GM23248 (cell line): ENCODE results near the gene TRIP10. TPM values are rescaled to one million over a fixed set of nuclear protein-coding genes. Genes with fewer than 3 reads are reported as not detected.

ENCODE experiments used
- DNase-seq: peaks from one replicate; pipeline ENCODE4 v3.0.0-alpha.2; 2015
- H2AFZ ChIP-seq: fragments of 200-600 bp; sonication (generic); 2 replicates; pipeline ENCODE4 v1.6.1; 2016; ENCODE audit warnings: antibody characterized with exemption
- H3F3A ChIP-seq: fragments of 200-600 bp; sonication (generic); 2 replicates; pipeline ENCODE4 v1.6.1; 2016; ENCODE audit warnings: mild to moderate bottlenecking, antibody characterized with exemption, mixed run types; ENCODE audit not compliant: insufficient read depth
- H3K27ac ChIP-seq: fragments of 200-600 bp; sonication (generic); 2 replicates; pipeline ENCODE4 v1.5.1; 2016; ENCODE audit warnings: mild to moderate bottlenecking
- H3K27me3 ChIP-seq: fragments of 200-600 bp; sonication (generic); replicated peaks from 2 replicates; pipeline ENCODE4 v1.6.1; 2016; ENCODE audit warnings: mild to moderate bottlenecking; ENCODE audit not compliant: insufficient read depth
- H3K36me3 ChIP-seq: fragments of 200-600 bp; sonication (generic); 2 replicates; pipeline ENCODE4 v1.6.1; 2016; ENCODE audit warnings: low read depth, mild to moderate bottlenecking
- H3K4me1 ChIP-seq: fragments of 200-600 bp; sonication (generic); 2 replicates; pipeline ENCODE4 v1.6.1; 2016; ENCODE audit warnings: mild to moderate bottlenecking; ENCODE audit not compliant: insufficient read depth
- H3K4me2 ChIP-seq: fragments of 200-600 bp; sonication (generic); one replicate; pipeline ENCODE4 v1.6.1; 2016; ENCODE audit warnings: mild to moderate bottlenecking; ENCODE audit not compliant: unreplicated experiment
- H3K4me3 ChIP-seq: fragments of 200-600 bp; sonication (generic); 2 replicates; pipeline ENCODE4 v1.5.1; 2016; ENCODE audit warnings: mild to moderate bottlenecking
- H3K79me2 ChIP-seq: fragments of 200-600 bp; sonication (generic); 2 replicates; pipeline ENCODE4 v1.6.1; 2016; ENCODE audit warnings: mild to moderate bottlenecking; ENCODE audit not compliant: insufficient read depth
- H3K9ac ChIP-seq: fragments of 200-600 bp; sonication (generic); 2 replicates; pipeline ENCODE4 v1.6.1; 2016; ENCODE audit warnings: mild to moderate bottlenecking
- H3K9me2 ChIP-seq: fragments of 200-600 bp; sonication (generic); 2 replicates; pipeline ENCODE4 v1.6.1; 2016; ENCODE audit warnings: mixed run types, mild to moderate bottlenecking, moderate library complexity; ENCODE audit not compliant: insufficient read depth
- H3K9me3 ChIP-seq: fragments of 200-600 bp; sonication (generic); one replicate; pipeline ENCODE4 v1.6.1; 2017; ENCODE audit warnings: low read depth
- H4K20me1 ChIP-seq: fragments of 200-600 bp; sonication (generic); 2 replicates; pipeline ENCODE4 v1.6.0; 2016; ENCODE audit not compliant: insufficient read depth
- EZH2 ChIP-seq: fragments of 200-600 bp; sonication (generic); IDR thresholded peaks from 2 replicates; pipeline ENCODE4 v1.6.1; 2018; ENCODE audit warnings: antibody characterized with exemption, mild to moderate bottlenecking; ENCODE audit not compliant: insufficient read depth, poor library complexity, severe bottlenecking
- EZH2phosphoT487 ChIP-seq: fragments of 200-600 bp; sonication (generic); IDR thresholded peaks from 2 replicates; pipeline ENCODE4 v1.6.1; 2018; ENCODE audit warnings: antibody characterized with exemption, moderate library complexity, mild to moderate bottlenecking, low read depth; ENCODE audit not compliant: insufficient read depth
- WGBS, 2 experiments: methylation state at CpG; one replicate each; pipeline ENCODE4 v1.1.6; 2015 to 2017; ENCODE audit warnings: low lambda C conversion rate in 2 of 2, low coverage in 1 of 2; ENCODE audit errors: missing lambda C conversion rate in 2 of 2; 5-methylcytosine and 5-hydroxymethylcytosine counted together
- in situ Hi-C: fragments of 300-500 bp; cut with MboI; formaldehyde crosslinking; loops from 2 replicates; pipeline ENCODE4 v1.15.0; 2020
- polyA plus RNA-seq: library from polyadenylated mRNA; unstranded; fragments of >200 nt; fragmentation: Nextera tagmentation; extraction: Ambion mirVana; gene quantifications from 2 replicates; pipeline ENCODE4 v1.2.1, GENCODE V29; 2016
- total RNA-seq: library from RNA; depleted of rRNA; stranded (reverse); fragments of >200 nt; shearing (Covaris generic); gene quantifications from 2 replicates; pipeline ENCODE4 v1.2.3, GENCODE V29; 2014

TRIP10 gene
- total and polyA plus RNA-seq, 2 experiments from 2014 or later, result 48.0 to 48.9 TPM

- H3K79me2 ChIP-seq, result no peaks in the 10 kb centered on the region
- H3K27me3 ChIP-seq, result no peaks in the 10 kb centered on the region
- no peak overlapping the region for H3K27ac ChIP-seq
- no peak overlapping the region for H3K4me2 ChIP-seq
- in situ Hi-C loops, result no loop called here
- 44 to 48% methylated on average over 15 of the region's 15 CpGs for WGBS, 2 experiments
- no peaks in the 10 kb centered on the region for H3K9me3 ChIP-seq
- H3K4me3 ChIP-seq, result no peak overlapping the region
- H2AFZ ChIP-seq, result no peak overlapping the region
- no peaks in the 10 kb centered on the region for H3K9me2 ChIP-seq
- H3K4me1 ChIP-seq, result peaks cover 19% of the 10 kb centered on the region
- no peaks in the 10 kb centered on the region for H4K20me1 ChIP-seq
- H3K36me3 ChIP-seq, result no peaks in the 10 kb centered on the region
- TF ChIP-seq EZH2, result no peak
- TF ChIP-seq EZH2phosphoT487, result no peak
- no peak overlapping the region for H3K9ac ChIP-seq
- no peak for DNase-seq
- peaks cover 4% of the 10 kb centered on the region; the same call in 1 of the 2 replicates for H3F3A ChIP-seq
Measured at GRCh38 chr19:6724631-6725492, 14.6 kb upstream of the TRIP10 start.

- Histone ChIP-seq H3K27ac (no peak overlapping the region), H3K27me3 (no peaks in the 10 kb centered on the region), H3K36me3 (no peaks in the 10 kb centered on the region), H3K4me1 (peaks cover 16% of the 10 kb centered on the region), H3F3A (peaks cover 4% of the 10 kb centered on the region; the same call in 1 of the 2 replicates), H4K20me1 (no peaks in the 10 kb centered on the region), H3K9ac (no peak overlapping the region), H2AFZ (no peak overlapping the region), H3K4me3 (no peak overlapping the region), H3K79me2 (no peaks in the 10 kb centered on the region), H3K4me2 (no peak overlapping the region), H3K9me3 (no peaks in the 10 kb centered on the region), H3K9me2 (no peaks in the 10 kb centered on the region)
- in situ Hi-C loops, result no loop called here
- WGBS, 2 experiments, result 87 to 91% methylated on average over 16 of the region's 16 CpGs
- no peak for TF ChIP-seq EZH2
- no peak for TF ChIP-seq EZH2phosphoT487
- no peak for DNase-seq
Measured at GRCh38 chr19:6725513-6726231, 13.8 kb upstream of the TRIP10 start.

GRCh38 chr19:6728346-6728745 lies 11.1 kb upstream of the TRIP10 start:
- Histone ChIP-seq H2AFZ (no peak overlapping the region), H3K9me2 (no peaks in the 10 kb centered on the region), H3F3A (no peaks in the 10 kb centered on the region), H3K9ac (no peak overlapping the region), H3K4me1 (peaks cover 1% of the 10 kb centered on the region), H4K20me1 (no peaks in the 10 kb centered on the region), H3K27me3 (no peaks in the 10 kb centered on the region), H3K79me2 (no peaks in the 10 kb centered on the region), H3K27ac (no peak overlapping the region), H3K36me3 (no peaks in the 10 kb centered on the region), H3K4me3 (no peak overlapping the region), H3K4me2 (no peak overlapping the region), H3K9me3 (no peaks in the 10 kb centered on the region)
- in situ Hi-C loops, result no loop called here
- WGBS, 2 experiments, result 70 to 74% methylated on average over 8 of the region's 8 CpGs
- TF ChIP-seq EZH2phosphoT487, result no peak
- TF ChIP-seq EZH2, result no peak
- DNase-seq, result no peak

GRCh38 chr19:6729573-6730152 lies 9.8 kb upstream of the TRIP10 start:
- H3K36me3 ChIP-seq, result no peaks in the 10 kb centered on the region
- H3K9ac ChIP-seq, result no peak overlapping the region
- no peaks in the 10 kb centered on the region for H3F3A ChIP-seq
- WGBS, 2 experiments, result 92% methylated on average over 21 to 23 of the region's 23 CpGs
- H3K79me2 ChIP-seq, result no peaks in the 10 kb centered on the region; the same call in 1 of the 2 replicates
- H3K4me3 ChIP-seq, result no peak overlapping the region
- H3K4me1 ChIP-seq, result no peaks in the 10 kb centered on the region
- no peaks in the 10 kb centered on the region for H3K9me3 ChIP-seq
- no peak overlapping the region for H3K27ac ChIP-seq
- H3K4me2 ChIP-seq, result no peak overlapping the region
- H3K27me3 ChIP-seq, result no peaks in the 10 kb centered on the region
- H4K20me1 ChIP-seq, result no peaks in the 10 kb centered on the region
- no peaks in the 10 kb centered on the region for H3K9me2 ChIP-seq
- in situ Hi-C loops, result no loop called here
- DNase-seq, result no peak
- H2AFZ ChIP-seq, result no peak overlapping the region
- TF ChIP-seq EZH2phosphoT487 (no peak), EZH2 (no peak)
